Loucy (cell line): Measurements from ENCODE around the gene KCNK18.

Source experiments
- H2AFZ ChIP-seq: fragments of 200-600 bp; sonication (generic); 2 replicates; pipeline ENCODE4 v1.6.0; 2016; ENCODE audit warnings: antibody characterized with exemption, mild to moderate bottlenecking, low read length, moderate library complexity
- H3F3A ChIP-seq: fragments of 200-600 bp; 2 replicates; pipeline ENCODE4 v1.6.0; 2016; ENCODE audit warnings: antibody characterized with exemption, low read depth, mild to moderate bottlenecking
- H3K27me3 ChIP-seq: fragments of 200-600 bp; sonication (generic); 2 replicates; pipeline ENCODE4 v1.6.1; 2014; ENCODE audit warnings: low read length, mild to moderate bottlenecking; ENCODE audit not compliant: insufficient read depth, poor library complexity, severe bottlenecking
- H3K36me3 ChIP-seq: fragments of 200-600 bp; sonication (generic); 2 replicates; pipeline ENCODE4 v1.6.1; 2016; ENCODE audit warnings: low read length; ENCODE audit not compliant: insufficient read depth
- H3K4me1 ChIP-seq: fragments of 200-600 bp; sonication (generic); 2 replicates; pipeline ENCODE4 v1.5.1; 2014; ENCODE audit warnings: low read length, mild to moderate bottlenecking; ENCODE audit not compliant: insufficient read depth, poor library complexity, severe bottlenecking
- H3K4me2 ChIP-seq: fragments of 200-600 bp; sonication (generic); 2 replicates; pipeline ENCODE4 v1.6.0; 2014; ENCODE audit warnings: antibody characterized with exemption, low read length, low read depth, mild to moderate bottlenecking; ENCODE audit not compliant: poor library complexity, severe bottlenecking
- H3K4me3 ChIP-seq: fragments of 200-600 bp; sonication (generic); 2 replicates; pipeline ENCODE4 v1.5.1; 2014; ENCODE audit warnings: low read length, mild to moderate bottlenecking, mixed read lengths; ENCODE audit not compliant: poor library complexity, severe bottlenecking
- H3K79me2 ChIP-seq: fragments of 200-600 bp; sonication (generic); 2 replicates; pipeline ENCODE4 v1.6.1; 2014; ENCODE audit warnings: low read length; ENCODE audit not compliant: insufficient read depth
- H3K9ac ChIP-seq: fragments of 200-600 bp; sonication (generic); 2 replicates; pipeline ENCODE4 v1.6.0; 2014; ENCODE audit warnings: mild to moderate bottlenecking, low read depth, low read length, moderate library complexity; ENCODE audit not compliant: poor library complexity, severe bottlenecking
- H3K9me2 ChIP-seq: fragments of 200-600 bp; sonication (generic); replicated peaks from 2 replicates; pipeline ENCODE4 v1.6.1; 2016; ENCODE audit warnings: low read depth, low read length, mixed read lengths
- H3K9me3 ChIP-seq: fragments of 200-600 bp; sonication (generic); 2 replicates; pipeline ENCODE4 v1.6.1; 2014; ENCODE audit warnings: mild to moderate bottlenecking, antibody characterized with exemption, low read length, low read depth; ENCODE audit not compliant: insufficient read depth
- H4K20me1 ChIP-seq: fragments of 200-600 bp; sonication (generic); 2 replicates; pipeline ENCODE4 v1.6.0; 2014; ENCODE audit warnings: antibody characterized with exemption, low read length, mild to moderate bottlenecking; ENCODE audit not compliant: insufficient read depth, poor library complexity, severe bottlenecking
- CTCF ChIP-seq: fragments of 200-600 bp; sonication (generic); conservative IDR thresholded peaks from 2 replicates; pipeline ENCODE4 v1.5.1; 2014; ENCODE audit warnings: mild to moderate bottlenecking, antibody characterized with exemption, low read length
- EZH2phosphoT487 ChIP-seq: fragments of 200-600 bp; IDR thresholded peaks from 2 replicates; pipeline ENCODE4 v1.6.1; 2018; ENCODE audit warnings: antibody characterized with exemption, mild to moderate bottlenecking, moderate library complexity, borderline replicate concordance

KCNK18 gene

GRCh38 chr10:117189557-117189956 lies 7.7 kb upstream of the KCNK18 start:
- H3K4me1 ChIP-seq, result no peaks in the 10 kb centered on the region
- H3K27me3 ChIP-seq, result no peaks in the 10 kb centered on the region
- H4K20me1 ChIP-seq, result no peaks in the 10 kb centered on the region
- no peak overlapping the region for H3K9ac ChIP-seq
- TF ChIP-seq EZH2phosphoT487, result no peak
- no peak for TF ChIP-seq CTCF
- no peak overlapping the region for H3K4me2 ChIP-seq
- no peak overlapping the region for H3K4me3 ChIP-seq
- no peaks in the 10 kb centered on the region for H3K79me2 ChIP-seq
- no peak overlapping the region for H2AFZ ChIP-seq
- H3F3A ChIP-seq, result no peaks in the 10 kb centered on the region
- H3K9me3 ChIP-seq, result no peaks in the 10 kb centered on the region
- no peaks in the 10 kb centered on the region for H3K9me2 ChIP-seq
- H3K36me3 ChIP-seq, result no peaks in the 10 kb centered on the region

DNA sequence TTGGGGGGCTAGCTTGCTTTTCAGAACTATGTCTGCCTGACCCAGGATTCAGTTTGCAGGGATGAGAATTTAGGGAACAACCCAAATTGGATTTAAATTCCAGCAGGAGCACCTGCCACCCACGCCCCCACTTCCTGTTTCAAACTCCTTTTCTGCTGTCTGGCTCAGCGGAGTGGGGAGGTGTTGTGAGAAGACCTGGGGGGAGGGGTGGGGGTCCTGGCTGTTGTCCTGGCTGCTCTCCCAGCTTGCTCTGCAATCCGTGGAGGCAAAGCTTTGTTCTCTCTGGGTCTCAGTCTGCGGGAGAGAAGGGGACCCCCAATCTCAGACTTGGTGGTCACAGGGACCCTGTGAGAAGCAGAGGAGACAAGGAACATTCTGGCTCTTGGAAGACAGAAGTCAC lies 799 bp downstream of the KCNK18 start:
- Histone ChIP-seq H3K9me2 (no peaks in the 10 kb centered on the region), H3K4me2 (no peak overlapping the region), H3K4me1 (no peaks in the 10 kb centered on the region), H3K79me2 (no peaks in the 10 kb centered on the region), H3F3A (no peaks in the 10 kb centered on the region), H3K9ac (no peak overlapping the region), H3K4me3 (no peak overlapping the region), H4K20me1 (no peaks in the 10 kb centered on the region), H3K36me3 (no peaks in the 10 kb centered on the region), H2AFZ (no peak overlapping the region), H3K27me3 (no peaks in the 10 kb centered on the region), H3K9me3 (no peaks in the 10 kb centered on the region)
- no peak for TF ChIP-seq EZH2phosphoT487
- TF ChIP-seq CTCF, result no peak

- H3K9me2 ChIP-seq, result no peaks in the 10 kb centered on the region
- no peaks in the 10 kb centered on the region for H3K27me3 ChIP-seq
- no peak for TF ChIP-seq EZH2phosphoT487
- no peak for TF ChIP-seq CTCF
- no peak overlapping the region for H3K4me2 ChIP-seq
- H2AFZ ChIP-seq, result no peak overlapping the region
- H3K4me1 ChIP-seq, result no peaks in the 10 kb centered on the region
- no peaks in the 10 kb centered on the region for H3K79me2 ChIP-seq
- no peaks in the 10 kb centered on the region for H4K20me1 ChIP-seq
- H3F3A ChIP-seq, result no peaks in the 10 kb centered on the region
- H3K9me3 ChIP-seq, result no peaks in the 10 kb centered on the region
- H3K4me3 ChIP-seq, result no peak overlapping the region
- no peaks in the 10 kb centered on the region for H3K36me3 ChIP-seq
- H3K9ac ChIP-seq, result no peak overlapping the region
Observed at GRCh38 chr10:117201826-117202225, 4.5 kb downstream of the KCNK18 start.
